HFFc6 (cell line): ENCODE results near the gene PLEKHG5. TPM values are rescaled to one million over a fixed set of nuclear protein-coding genes. Genes with fewer than 3 reads are reported as not detected.
"Not testable (repeated sequence)": the region's sequence is repeated elsewhere in the genome, so short reads cannot be mapped to it uniquely, and the experiment has no call there.

Source experiments
- DNase-seq: peaks from one replicate; pipeline ENCODE4 v3.0.0-alpha.2; 2018
- H3K27ac Mint-ChIP-seq: 2 replicates; pipeline ENCODE4 v1.8.0; 2020; ENCODE audit warnings: mild to moderate bottlenecking, mixed read lengths
- H3K27me3 Mint-ChIP-seq: 2 replicates; pipeline ENCODE4 v1.8.0; 2021; ENCODE audit warnings: mild to moderate bottlenecking, moderate library complexity, mixed read lengths; ENCODE audit not compliant: insufficient read depth
- H3K36me3 Mint-ChIP-seq: 2 replicates; pipeline ENCODE4 v1.8.0; 2021; ENCODE audit warnings: low read depth, mixed read lengths
- H3K4me1 Mint-ChIP-seq: 2 replicates; pipeline ENCODE4 v1.8.0; 2020; ENCODE audit warnings: low read depth, mixed read lengths
- H3K4me3 Mint-ChIP-seq: 2 replicates; pipeline ENCODE4 v1.8.0; 2020; ENCODE audit warnings: mild to moderate bottlenecking, moderate library complexity, mixed read lengths
- H3K9me3 Mint-ChIP-seq: 2 replicates; pipeline ENCODE4 v1.8.0; 2020; ENCODE audit warnings: mild to moderate bottlenecking, mixed read lengths
- total RNA-seq, 6 experiments: library from RNA; stranded (reverse); fragmentation: NEBNext Ultra II Directional; extraction: Animal tissue kit (Norgen Biotek cat#: 25700); gene quantifications; 2 replicates in 1 of 6; 3 replicates in 5 of 6; pipeline ENCODE4 v1.2.3, GENCODE V29; 2021
- TF ChIP-seq, protein P1 (sequence below): fragments of 200-600 bp; sonication (generic); IDR thresholded peaks from 2 replicates; pipeline ENCODE4 v1.5.0; 2021; ENCODE audit warnings: antibody characterized with exemption, mild to moderate bottlenecking

The PLEKHG5 gene
- total RNA-seq, 6 experiments from 2014 or later: 6.4 to 7.2 (median 6.6) TPM

GRCh38 chr1:6443339-6444115 is 47.9 kb downstream of the PLEKHG5 start:
- Mint-ChIP-seq H3K4me3 (no peak overlapping the region), H3K4me1 (no peaks in the 10 kb centered on the region), H3K27ac (no peak overlapping the region), H3K27me3 (peaks cover 26% of the 10 kb centered on the region), H3K36me3 (no peaks in the 10 kb centered on the region), H3K9me3 (no peaks in the 10 kb centered on the region)
- TF ChIP-seq, protein P1, sequence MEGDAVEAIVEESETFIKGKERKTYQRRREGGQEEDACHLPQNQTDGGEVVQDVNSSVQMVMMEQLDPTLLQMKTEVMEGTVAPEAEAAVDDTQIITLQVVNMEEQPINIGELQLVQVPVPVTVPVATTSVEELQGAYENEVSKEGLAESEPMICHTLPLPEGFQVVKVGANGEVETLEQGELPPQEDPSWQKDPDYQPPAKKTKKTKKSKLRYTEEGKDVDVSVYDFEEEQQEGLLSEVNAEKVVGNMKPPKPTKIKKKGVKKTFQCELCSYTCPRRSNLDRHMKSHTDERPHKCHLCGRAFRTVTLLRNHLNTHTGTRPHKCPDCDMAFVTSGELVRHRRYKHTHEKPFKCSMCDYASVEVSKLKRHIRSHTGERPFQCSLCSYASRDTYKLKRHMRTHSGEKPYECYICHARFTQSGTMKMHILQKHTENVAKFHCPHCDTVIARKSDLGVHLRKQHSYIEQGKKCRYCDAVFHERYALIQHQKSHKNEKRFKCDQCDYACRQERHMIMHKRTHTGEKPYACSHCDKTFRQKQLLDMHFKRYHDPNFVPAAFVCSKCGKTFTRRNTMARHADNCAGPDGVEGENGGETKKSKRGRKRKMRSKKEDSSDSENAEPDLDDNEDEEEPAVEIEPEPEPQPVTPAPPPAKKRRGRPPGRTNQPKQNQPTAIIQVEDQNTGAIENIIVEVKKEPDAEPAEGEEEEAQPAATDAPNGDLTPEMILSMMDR: no peak
- DNase-seq: no peak

DNA sequence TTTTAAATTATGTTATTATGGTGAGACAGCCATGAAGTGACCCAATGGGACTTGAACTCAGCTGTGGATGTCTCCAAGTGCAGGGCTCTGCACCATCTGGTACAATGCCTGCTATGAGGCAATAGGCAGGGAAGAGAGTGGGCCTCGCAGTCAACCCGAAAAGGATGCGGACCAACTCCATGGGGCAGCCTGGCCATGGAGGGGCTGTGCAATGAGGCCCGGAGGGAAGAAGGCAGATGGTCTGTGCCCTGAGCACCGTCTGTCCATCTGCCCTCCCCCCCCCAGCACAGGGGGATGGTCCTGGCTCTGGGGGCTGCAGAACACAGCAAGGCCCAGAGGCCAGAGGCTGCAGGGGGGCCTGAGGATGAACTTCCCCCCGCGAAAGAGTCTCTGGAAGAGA is 49.9 kb downstream of the PLEKHG5 start:
- Mint-ChIP-seq H3K27ac (no peak overlapping the region), H3K4me3 (no peak overlapping the region), H3K36me3 (no peaks in the 10 kb centered on the region), H3K27me3 (peaks cover 22% of the 10 kb centered on the region), H3K4me1 (peaks cover 5% of the 10 kb centered on the region; the same call in 1 of the 2 replicates), H3K9me3 (no peaks in the 10 kb centered on the region)
- no peak for DNase-seq
- TF ChIP-seq, protein P1: no peak

DNA sequence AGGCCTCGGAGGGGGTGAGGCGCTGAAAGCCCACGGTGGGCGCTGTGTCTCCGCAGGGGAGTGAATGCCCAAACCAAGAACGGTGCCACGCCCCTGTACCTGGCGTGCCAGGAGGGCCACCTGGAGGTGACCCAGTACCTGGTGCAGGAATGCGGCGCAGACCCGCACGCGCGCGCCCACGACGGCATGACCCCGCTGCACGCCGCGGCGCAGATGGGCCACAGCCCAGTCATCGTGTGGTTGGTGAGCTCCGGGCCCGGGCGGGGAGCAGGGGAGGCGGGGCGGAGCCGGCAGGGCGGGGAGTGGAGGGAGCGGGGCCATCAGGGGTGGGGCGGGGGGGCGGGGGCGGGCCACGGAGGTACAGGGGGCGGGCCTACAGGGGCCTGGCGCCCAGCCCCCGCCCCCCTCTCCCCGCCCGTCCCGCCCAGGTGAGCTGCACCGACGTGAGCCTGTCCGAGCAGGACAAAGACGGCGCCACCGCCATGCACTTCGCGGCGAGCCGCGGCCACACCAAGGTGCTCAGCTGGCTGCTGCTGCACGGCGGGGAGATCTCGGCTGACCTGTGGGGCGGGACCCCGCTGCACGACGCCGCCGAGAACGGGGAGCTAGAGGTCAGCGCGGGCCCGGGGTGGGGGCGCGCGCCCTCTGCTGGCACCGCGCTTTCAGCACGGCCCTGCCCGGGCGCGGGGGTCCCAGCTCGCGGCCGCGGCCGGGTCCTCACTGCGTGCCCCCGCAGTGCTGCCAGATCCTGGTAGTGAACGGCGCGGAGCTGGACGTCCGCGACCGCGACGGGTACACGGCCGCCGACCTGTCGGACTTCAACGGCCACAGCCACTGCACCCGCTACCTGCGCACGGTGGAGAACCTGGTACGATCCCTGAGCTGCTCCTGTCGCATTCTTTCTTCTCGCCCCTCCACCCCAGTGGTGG is 51.0 kb downstream of the PLEKHG5 start:
- no peak overlapping the region for H3K4me3 Mint-ChIP-seq
- TF ChIP-seq, protein P1: peak; percentile 66; the same call in 1 of the 2 replicates
- no peaks in the 10 kb centered on the region for H3K36me3 Mint-ChIP-seq
- peaks cover 24% of the 10 kb centered on the region for H3K27me3 Mint-ChIP-seq
- DNase-seq: peak; percentile 21
- no peaks in the 10 kb centered on the region for H3K9me3 Mint-ChIP-seq
- no peak overlapping the region for H3K27ac Mint-ChIP-seq
- H3K4me1 Mint-ChIP-seq: peaks cover 5% of the 10 kb centered on the region; the same call in 1 of the 2 replicates

- TF ChIP-seq, protein P1: peak; percentile 98
- H3K36me3 Mint-ChIP-seq: no peaks in the 10 kb centered on the region
- H3K4me1 Mint-ChIP-seq: peaks cover 5% of the 10 kb centered on the region; the same call in 1 of the 2 replicates
- peaks cover 28% of the 10 kb centered on the region for H3K27me3 Mint-ChIP-seq
- H3K4me3 Mint-ChIP-seq: no peak overlapping the region
- no peaks in the 10 kb centered on the region for H3K9me3 Mint-ChIP-seq
- H3K27ac Mint-ChIP-seq: no peak overlapping the region
- peak; percentile 24 for DNase-seq
Measured at GRCh38 chr1:6438047-6438525, 53.4 kb downstream of the PLEKHG5 start.

DNA sequence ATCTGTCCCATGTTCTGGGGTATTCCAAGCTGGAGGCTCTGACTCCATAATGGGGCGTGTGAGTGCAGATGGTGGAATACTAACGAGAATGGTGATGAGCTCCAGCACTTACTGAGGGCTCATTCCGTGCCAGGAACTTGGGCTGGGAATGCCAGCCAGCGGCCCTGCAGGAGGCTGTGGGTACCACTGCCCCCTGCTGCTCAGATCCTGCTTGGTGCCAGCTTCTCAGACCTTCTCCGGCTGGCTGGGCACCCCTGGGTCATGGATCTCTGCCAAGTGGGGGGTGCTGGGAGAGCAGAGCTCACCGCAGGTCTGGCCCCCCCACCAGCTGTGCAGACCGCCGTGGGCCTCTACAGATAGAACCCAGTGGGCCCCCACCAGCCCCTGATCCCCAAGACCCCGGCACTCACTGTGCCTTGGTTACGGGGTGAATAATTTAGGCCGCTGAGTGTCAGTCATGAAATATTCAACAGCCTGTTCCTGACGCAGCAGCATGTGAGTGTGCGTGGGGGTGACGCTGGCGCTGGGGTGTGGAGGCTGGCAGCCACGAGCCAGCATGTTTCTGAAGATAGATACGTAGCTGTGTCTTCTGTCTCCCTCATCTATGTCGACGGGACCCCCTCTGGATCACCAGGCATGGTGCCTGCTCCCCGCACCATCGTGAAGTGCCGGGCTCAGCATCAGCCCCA is 54.3 kb downstream of the PLEKHG5 start:
- not testable (repeated sequence) for H3K27ac Mint-ChIP-seq, H3K9me3 Mint-ChIP-seq, H3K4me1 Mint-ChIP-seq, H3K36me3 Mint-ChIP-seq, H3K4me3 Mint-ChIP-seq, DNase-seq
- TF ChIP-seq, protein P1: peak; percentile 58; the same call in 1 of the 2 replicates
- H3K27me3 Mint-ChIP-seq: peaks cover 31% of the 10 kb centered on the region

DNA sequence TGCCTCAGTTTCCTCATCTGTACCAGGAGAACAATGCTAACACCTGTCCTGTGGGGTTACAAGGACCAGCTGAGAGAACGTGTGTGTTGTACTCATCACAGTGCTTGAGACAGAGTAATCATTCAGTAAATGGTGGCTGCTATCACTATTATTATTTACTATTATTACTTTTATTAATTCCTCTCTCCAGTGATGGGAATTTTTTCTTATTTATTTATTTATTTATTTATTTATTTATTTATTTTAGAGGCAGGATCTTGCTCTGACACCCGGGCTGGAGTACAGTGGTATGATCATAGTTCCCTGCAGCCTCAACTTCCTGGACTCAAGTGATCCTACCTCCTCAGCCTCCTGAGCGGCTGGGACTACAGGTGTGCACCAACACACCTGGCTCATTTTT is 55.2 kb downstream of the PLEKHG5 start:
- H3K36me3 Mint-ChIP-seq, H3K4me3 Mint-ChIP-seq, DNase-seq, H3K4me1 Mint-ChIP-seq, H3K9me3 Mint-ChIP-seq, H3K27ac Mint-ChIP-seq: not testable (repeated sequence)
- peaks cover 32% of the 10 kb centered on the region for H3K27me3 Mint-ChIP-seq
